ENCODE data around the gene ARRB1.

DNA sequence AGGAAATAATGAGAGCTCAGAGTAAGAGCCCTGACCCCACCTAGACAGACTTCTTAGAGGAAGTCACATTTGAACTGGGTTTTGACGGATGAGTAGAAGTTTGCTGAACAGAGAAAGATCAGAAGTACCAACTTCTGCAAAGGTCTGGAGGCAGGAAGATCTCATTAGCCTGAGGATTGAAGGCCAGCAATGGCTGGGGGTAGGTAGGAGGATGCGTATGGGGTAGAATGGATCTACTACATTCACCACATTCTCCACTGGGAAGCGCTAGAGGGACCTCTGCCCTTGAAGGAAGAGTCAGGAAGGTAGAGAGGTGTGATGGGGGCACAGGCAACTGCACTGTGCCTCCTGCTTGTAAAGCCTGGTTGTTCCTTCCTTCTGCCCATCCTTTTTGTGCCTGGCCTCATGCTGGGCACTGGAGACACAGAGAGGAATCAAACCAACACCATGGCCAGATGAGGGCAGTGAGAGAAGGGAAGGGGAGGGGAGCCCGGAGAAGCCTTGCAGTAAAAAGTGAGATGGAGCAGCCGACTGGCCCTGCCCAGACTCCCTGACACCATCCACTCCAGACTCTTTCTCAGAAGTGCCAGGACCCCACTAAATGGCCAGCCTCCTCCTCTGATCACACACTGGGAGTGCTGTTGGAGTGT lies 106.0 kb downstream of the ARRB1 start:
- TF ChIP-seq, protein P1, sequence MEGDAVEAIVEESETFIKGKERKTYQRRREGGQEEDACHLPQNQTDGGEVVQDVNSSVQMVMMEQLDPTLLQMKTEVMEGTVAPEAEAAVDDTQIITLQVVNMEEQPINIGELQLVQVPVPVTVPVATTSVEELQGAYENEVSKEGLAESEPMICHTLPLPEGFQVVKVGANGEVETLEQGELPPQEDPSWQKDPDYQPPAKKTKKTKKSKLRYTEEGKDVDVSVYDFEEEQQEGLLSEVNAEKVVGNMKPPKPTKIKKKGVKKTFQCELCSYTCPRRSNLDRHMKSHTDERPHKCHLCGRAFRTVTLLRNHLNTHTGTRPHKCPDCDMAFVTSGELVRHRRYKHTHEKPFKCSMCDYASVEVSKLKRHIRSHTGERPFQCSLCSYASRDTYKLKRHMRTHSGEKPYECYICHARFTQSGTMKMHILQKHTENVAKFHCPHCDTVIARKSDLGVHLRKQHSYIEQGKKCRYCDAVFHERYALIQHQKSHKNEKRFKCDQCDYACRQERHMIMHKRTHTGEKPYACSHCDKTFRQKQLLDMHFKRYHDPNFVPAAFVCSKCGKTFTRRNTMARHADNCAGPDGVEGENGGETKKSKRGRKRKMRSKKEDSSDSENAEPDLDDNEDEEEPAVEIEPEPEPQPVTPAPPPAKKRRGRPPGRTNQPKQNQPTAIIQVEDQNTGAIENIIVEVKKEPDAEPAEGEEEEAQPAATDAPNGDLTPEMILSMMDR (IDR thresholded peaks at IDR 0.05) = no peak
- no peak for TF ChIP-seq POLR2A (IDR thresholded peaks at IDR 0.05)

Data from thyroid gland (tissue), 4 donors.